Left ventricle myocardium superior (tissue), 1 donor: ENCODE measurements around the gene ARHGAP20. TPM values are rescaled to one million over a fixed set of nuclear protein-coding genes. Genes with fewer than 3 reads are reported as not detected.

Source experiments
- ATAC-seq: fragments of 200-7000 bp; cut with Tn5 transposase; one replicate; pipeline ENCODE4 v1.9.1; 2020; ENCODE audit warnings: mild to moderate bottlenecking, moderate library complexity
- DNase-seq: peaks from one replicate; pipeline ENCODE4 v3.0.0-alpha.2; 2020
- intact Hi-C: fragments of 100-400 bp; cut with micrococcal nuclease; formaldehyde crosslinking; loops from one replicate; pipeline ENCODE4 v1.11.0; 2022
- long read RNA-seq: library from polyadenylated mRNA; unstranded; transcript quantifications from one replicate; pipeline ENCODE4 v2.0.0, GENCODE V29; 2021
- total RNA-seq: library from RNA; stranded (reverse); fragmentation: NEBNext Ultra II Directional; extraction: Animal tissue kit (Norgen Biotek cat#: 25700); gene quantifications from one replicate; pipeline ENCODE4 v1.2.1, GENCODE V29; 2021
- donor health status: DM: no; HTN: yes; CAD: no; lungs with severe emphysema.

ARHGAP20 gene, protein sequence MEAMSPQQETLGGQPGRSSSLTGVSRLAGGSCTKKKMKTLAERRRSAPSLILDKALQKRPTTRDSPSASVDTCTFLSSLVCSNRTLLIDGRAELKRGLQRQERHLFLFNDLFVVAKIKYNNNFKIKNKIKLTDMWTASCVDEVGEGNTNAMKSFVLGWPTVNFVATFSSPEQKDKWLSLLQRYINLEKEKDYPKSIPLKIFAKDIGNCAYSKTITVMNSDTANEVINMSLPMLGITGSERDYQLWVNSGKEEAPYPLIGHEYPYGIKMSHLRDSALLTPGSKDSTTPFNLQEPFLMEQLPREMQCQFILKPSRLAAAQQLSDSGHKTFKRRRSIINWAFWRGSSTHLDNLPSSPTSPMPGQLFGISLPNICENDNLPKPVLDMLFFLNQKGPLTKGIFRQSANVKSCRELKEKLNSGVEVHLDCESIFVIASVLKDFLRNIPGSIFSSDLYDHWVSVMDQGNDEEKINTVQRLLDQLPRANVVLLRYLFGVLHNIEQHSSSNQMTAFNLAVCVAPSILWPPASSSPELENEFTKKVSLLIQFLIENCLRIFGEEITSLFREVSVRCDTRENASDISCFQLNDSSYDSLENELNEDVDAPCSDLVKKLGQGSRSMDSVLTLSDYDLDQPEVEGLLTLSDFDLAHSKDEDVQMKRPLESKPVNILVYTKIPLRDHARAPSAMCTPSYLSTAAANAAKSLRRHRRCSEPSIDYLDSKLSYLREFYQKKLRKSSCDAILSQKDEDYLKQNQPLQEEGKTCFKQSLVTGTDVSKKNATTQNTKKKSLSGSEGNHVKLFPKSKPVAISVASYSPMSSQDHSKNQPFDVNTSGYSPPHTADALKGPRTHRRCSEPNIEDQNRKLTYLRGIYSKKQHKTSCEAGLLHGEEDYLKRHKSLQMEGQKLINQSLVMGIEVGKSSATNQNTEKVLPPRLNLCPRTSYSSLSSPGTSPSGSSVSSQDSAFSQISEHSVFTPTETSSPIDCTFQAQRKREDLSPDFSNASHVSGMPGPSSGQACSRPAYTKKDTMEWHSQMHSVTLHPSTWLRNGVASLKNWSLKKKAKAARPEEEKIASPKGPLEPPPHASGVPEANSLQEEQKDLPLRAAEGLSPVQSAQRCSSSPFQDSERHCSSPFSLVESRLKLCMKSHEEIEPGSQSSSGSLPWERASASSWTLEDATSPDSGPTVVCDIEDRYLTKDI
- total RNA-seq = 0.27 TPM
- long read RNA-seq = 0 reads

DNA sequence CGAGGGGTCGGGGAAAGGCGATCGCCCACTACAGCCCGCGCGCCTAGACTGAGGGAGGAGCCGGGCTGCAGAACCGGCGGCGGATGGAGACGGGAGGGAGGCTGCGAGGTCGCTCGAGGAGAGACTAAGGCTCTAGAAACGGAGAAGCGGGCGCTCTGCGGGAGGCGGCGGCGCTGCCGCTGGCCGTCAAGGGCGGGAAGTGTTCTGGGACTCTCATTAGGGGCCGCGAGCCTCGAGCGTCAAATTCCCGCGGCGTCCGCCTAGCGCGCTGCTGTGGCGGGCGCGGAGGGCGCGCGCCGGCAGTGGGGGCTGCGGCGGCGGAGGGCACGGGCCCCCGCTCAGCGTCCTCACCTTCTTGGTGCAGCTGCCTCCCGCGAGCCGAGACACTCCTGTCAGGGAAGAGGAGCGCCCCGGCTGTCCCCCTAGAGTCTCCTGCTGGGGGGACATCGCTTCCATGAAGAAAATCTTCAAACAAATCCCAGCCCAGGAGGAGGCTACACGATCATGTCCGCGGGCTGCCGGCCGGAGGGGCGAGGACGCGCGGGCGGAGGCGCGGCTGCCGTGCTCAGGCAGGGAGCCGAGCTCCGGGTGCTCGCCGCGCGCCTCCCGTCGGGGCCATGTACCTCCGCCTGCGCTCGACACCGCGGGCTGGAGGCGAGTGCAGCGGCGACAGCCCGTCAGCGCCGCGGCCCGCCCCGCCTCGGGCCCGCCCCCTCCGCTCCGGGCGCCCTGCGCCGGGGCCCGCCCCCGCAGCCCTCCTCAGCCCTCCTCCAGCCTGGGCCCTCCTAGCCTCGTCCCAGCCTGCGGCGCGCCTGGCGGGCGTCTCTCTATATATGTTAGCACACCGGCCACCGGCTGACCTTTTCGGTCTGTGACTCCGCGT lies at the start of gene ARHGAP20:
Gene ARHGAP20, minus strand, starts transcription at position 662 of the 883 bp plus-strand sequence. Its CDS starts 206 bp downstream, at position 456.
- DNase-seq (peak; percentile 80), ATAC-seq (peak; percentile 98)
- intact Hi-C loops = no loop called here

DNA sequence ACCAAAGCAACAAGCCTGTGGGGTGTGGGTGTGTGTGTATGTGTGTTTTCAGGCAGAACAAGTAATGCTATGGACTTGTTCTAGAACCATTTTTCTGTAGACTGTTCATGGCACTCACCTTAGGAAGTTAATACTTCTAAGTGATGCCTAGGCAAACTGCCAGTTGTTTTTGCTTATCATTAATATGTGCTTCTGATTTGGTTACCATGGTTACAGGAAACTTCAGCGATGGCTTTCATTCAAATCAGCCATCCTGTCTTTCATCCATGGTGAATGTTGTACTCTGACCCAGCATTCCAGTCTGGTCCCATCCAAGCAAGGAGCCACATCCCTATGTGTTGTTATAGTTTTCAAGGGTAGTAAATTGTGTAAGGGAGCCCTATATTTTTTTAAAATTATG lies 49.8 kb upstream of the ARHGAP20 start:
- ATAC-seq (no peak), DNase-seq (no peak)
- intact Hi-C loops = no loop called here

DNA sequence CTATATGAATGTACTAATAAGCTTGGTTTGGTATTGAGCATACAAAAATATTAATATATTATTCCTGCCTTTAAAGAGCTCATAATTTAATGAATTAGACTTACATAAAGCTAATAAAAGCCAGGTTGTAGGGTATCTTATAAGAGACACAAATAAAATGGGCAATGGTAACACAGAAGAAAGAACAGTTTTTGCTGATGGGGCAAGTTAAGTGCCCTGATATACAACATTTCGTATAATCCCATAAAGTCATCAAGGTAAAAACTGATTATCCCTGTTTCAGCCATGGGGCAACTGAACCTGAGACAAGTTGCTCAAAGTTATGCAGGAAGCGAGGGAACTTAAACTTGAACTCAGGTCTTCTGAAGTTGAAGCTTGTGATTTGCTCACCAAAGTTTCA lies 48.9 kb upstream of the ARHGAP20 start:
- intact Hi-C loops = no loop called here
- ATAC-seq (no peak), DNase-seq (no peak)

DNA sequence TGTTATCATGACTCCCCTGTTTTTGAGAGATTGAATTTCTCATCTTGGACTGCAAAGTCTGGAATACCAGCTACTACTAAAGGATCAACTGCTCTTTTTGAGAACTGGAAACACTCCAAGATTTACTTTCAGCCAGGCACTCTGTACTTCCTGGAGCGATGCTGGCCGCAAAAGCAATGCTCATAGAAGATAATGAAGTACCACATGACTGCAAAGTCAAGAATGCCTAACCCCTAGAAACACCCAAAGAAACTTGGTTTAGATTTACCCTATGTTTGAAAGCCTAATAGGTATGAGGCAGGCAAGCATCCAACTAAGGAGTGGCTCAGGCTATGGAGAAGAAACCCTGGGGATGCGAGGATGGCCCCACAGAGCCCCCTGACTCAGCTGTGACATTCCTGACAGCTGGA lies 47.7 kb upstream of the ARHGAP20 start:
- ATAC-seq (no peak), DNase-seq (no peak)
- intact Hi-C loops = no loop called here

DNA sequence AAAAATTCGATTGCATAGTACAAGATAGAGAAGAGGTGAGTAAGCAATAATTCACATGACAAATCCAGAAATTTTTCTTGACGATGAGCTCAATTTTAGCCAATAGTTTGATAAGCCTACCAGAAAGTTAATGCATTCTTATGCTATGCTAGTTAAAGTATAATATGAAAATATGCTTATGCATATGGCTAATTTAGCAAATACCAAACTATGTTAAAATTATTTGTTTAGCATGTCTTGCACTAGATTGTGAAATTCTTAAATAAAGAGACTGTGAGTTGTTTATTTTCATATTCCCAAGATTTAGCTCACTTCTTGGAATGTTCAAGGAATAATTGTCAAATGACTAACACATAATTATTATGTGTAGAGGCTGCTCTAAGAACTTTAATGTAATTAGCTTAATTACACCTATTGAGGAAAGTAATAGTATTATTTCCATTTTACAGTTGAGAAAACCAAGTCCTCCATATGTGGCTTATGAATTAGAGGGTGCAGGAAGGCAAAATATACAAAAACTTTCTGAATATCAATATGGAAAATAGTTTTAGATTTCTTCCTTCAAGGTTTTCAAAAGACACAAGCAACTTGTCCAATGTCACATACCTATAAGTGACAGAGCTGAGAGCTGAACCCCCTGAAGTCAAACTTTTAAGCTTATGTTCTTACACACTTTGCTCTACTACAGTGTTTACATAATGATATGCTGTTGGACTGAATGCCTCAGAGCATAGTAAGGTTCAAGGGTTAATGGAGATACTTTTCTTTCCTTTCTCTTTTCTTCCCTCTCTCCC lies 45.9 kb upstream of the ARHGAP20 start:
- DNase-seq (no peak), ATAC-seq (no peak)
- intact Hi-C loops = no loop called here

DNA sequence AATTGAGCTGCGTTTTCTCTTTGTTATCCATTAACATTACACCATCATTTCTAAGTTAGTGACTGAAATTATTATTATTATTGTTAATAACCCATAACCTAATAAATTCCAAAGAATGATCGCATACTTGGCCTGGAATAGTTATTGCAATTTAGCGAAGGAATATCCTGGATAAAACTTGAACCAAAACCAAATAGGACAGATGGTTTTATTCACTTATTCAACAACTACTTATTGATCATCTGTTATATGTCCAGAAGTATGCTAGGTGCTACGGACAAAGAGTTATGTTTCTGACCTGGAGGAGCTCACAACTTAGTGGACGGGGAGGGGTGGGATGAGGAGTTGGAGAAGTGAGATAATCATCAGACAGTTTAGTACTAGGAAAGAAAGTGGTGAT lies 44.8 kb upstream of the ARHGAP20 start:
- intact Hi-C loops = no loop called here
- ATAC-seq (no peak), DNase-seq (no peak)

DNA sequence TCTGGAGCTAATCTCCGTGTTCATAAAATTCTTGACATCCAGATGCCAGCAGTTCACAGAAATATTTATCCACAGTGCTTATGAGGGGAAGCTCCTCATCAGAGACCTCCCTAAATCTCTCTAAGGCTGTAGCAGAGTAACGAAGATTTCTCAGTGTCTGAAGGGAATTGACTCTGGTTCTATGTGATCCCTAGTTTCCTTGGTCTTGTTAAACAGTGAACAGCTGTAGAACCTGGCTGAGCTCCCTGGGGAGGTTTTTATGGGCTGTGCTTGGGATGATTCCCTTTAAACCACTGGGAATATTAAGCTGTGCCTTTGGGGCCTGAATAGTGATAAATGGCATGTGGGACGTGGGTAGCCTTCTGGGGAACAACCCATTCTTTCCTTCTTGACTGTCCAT lies 43.7 kb upstream of the ARHGAP20 start:
- intact Hi-C loops = no loop called here
- no peak for ATAC-seq
- DNase-seq = no peak

DNA sequence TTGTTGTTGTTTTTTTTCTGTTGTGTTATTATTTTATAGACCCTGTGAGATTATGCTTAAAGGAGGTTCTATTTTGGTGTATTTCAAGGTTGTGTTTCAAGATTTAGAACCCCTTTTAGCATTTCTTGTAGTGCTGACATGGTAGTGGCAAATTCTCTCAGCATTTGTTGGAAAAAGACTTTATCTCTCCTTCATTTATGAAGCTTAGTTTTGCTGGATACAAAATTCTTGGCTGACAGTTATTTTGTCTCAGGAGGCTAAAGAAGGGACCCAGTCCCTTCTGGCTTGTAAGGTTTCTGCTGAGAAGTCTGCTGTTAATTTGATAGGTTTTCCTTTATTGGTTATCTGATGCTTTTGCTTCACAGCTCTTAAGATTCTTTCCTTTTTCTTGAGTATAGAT lies 40.7 kb upstream of the ARHGAP20 start:
- no peak for ATAC-seq
- DNase-seq = no peak
- intact Hi-C loops = no loop called here

DNA sequence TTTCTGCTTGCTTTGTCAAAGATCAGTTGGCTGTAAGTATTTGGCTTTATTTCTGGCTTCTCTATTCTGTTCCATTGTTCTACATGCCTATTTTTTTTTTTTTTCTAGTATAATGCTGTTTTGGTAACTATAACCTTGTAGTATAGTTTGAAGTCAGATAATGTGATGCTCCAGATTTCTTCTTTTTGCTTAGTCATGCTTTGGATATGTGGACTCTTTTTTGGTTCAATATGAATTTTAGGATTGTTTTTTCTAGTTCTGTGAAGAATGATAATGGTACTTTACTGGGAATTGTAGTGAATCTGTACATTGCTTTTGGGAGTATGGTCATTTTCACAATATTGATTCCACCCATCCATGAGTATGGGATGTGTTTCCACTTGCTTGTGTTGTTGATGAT lies 37.9 kb upstream of the ARHGAP20 start:
- no peak for DNase-seq
- intact Hi-C loops = no loop called here
- ATAC-seq = no peak

DNA sequence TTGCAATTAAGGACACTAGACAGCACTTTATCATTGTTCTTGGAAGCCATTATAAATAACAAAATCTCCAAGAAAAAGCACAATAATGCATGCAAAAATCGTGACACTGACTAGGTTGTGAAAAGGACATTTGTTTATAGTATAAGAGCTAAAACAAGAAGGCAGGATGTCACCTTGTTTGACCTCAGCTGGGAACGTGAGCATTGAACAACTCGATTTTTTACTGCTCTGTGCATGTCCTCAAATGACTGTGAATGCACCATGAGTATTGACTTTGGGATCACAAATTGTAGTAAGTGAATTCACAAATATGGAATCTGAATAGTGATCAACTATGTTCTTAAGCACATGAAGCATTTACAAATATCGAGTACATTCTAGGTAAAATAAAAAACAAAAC lies 35.3 kb upstream of the ARHGAP20 start:
- intact Hi-C loops = no loop called here

DNA sequence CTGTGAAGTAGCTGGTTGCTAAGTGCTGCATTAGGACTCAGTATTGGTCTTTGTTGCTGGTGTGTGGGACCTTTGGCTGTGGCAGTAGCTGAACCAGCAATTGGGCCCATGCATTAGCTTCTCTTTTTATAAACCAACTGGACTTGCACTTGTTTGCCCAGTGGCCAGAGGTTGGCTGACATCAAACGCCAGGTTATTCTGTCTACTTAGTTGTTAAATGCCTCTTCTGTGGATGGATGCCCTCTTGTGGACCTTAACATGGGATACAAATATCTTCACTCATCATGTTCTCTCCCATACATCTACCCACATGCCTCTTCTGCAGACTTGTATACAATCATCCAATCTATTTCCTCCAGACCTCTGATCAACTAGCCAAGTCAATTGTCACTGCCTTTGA lies 26.4 kb upstream of the ARHGAP20 start:
- DNase-seq (no peak), ATAC-seq (no peak)
- intact Hi-C loops = no loop called here

More for the DNA sequence above, 35.3 kb upstream of the ARHGAP20 start:
- DNase-seq (no peak), ATAC-seq (no peak)

DNA sequence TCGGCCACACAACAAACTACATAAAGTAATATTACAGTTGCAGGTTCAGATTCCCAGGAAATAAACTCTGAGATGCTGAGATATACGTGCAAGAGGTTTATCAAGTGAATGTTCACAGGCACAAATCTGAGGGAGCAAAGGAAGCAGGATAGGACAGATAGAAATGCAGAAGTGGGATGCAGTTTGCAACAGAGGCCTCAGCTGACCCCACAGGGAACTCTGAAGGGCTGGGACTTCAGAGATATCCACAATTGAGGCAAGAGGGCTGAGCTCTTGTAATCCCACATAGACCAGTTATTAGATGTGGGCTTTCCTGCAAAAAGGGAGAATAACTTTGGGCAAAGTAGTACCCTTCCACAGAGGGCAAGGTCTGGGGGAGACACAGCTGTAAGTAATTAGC lies 25.4 kb upstream of the ARHGAP20 start:
- intact Hi-C loops = no loop called here

DNA sequence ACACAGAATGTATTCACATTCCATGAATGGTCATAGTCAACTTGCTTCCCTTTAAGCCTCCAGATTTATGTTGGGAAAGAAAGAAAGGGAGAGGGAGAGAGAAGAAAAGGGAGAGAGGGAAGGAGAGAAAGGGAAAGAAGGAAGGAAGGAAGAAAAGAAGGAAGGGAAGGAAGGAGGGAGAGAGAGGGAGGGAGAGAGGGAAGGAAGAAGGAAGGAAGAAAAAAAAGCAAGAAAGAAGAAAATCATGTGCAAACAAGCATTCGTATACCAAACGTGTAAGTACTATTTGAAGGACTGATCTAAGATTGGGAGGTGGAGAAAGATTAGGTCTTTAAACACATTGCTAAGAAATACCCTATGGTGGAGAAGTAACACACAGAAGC lies 23.9 kb upstream of the ARHGAP20 start:
- no peak for DNase-seq
- no peak for ATAC-seq
- intact Hi-C loops = no loop called here

More for the DNA sequence above, 25.4 kb upstream of the ARHGAP20 start:
- DNase-seq (no peak), ATAC-seq (no peak)

DNA sequence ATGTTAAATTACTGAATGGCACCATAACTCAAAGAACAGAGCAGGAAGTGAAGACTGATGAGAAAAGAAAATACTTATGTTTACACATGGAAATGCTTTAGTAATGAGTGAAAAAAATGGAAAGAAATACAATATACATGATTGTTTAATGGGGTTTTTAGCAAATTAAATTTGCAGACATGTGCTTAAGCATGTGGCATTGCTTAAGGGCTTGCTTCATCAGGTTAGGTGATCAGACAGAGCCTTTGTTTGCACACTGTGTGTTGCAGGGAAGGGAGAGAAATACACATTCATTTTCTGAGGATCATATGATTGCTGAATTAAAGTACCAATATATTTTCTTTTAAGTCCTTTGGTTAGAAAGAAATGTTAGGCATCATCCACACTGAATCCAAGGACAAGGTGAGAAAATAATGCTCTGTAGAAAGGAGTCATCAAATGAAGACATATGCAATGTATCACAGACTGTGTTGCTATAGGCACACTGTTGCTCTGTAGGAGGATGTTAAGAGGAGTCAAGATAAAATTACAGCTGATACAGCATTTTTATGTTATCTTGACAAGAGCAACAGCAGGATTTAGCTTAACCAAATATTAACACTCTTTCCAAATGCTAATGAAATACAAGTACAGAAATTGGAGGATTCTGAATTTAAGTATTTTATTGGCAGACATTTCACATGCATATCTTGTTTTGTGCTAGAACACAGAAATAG lies 23.4 kb upstream of the ARHGAP20 start:
- DNase-seq = no peak
- no peak for ATAC-seq
- intact Hi-C loops = no loop called here

DNA sequence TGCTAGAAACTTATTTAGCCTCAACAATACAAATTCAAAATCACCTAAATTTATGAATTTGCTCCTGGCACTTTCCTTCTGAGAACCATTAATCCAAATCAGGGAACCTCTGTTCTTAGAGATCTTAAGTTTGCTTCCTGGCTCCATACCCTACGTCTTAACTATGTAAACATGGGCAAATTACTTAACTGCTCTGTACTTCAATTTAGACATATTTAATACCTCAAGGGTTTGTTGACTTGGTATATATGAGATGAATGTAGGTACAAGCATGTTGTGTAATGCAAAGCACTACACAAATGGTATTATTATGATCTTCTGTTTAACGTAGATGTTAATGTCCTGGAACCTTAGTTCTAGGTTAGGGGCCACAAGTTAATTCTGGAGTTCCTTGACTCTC lies 22.6 kb upstream of the ARHGAP20 start:
- no peak for ATAC-seq
- intact Hi-C loops = no loop called here
- DNase-seq = no peak

DNA sequence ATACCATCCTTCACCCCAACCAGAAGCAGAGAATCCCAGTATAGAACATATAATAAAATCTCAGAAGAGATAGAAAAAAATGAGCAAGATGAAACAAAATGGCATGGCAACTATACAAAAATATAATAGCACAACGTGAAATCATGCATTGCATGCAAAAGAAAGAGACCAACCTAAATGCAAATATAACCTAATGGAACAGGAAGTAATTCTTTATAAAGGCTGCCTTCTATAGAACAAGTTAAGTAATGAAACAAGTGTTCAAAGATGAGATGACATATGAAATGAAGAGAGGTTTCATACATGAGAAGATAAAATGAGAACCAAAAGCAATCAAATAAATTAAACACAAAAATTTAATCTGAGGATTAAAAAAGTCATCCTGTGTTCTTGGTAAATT lies 18.5 kb upstream of the ARHGAP20 start:
- intact Hi-C loops = no loop called here
- DNase-seq = no peak
- no peak for ATAC-seq

DNA sequence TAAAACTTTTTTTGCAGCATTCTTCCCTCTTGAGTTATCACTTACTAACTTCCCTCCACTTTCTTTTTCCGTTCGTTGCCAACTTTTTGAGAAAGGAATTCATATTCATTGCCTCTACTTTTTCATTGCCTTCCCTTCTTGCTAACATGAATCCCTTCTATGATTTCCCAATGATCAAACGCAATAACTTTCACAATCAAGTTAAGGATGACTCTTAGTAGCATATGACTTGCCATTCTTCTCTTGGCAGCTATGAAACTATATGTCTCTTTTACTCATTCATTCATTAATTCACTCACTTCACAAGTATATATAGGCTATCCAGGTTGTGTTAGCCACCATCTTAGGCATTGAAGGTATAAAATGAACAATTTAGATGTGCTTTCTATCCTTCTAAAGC lies 16.6 kb upstream of the ARHGAP20 start:
- DNase-seq (no peak), ATAC-seq (no peak)
- intact Hi-C loops = no loop called here

DNA sequence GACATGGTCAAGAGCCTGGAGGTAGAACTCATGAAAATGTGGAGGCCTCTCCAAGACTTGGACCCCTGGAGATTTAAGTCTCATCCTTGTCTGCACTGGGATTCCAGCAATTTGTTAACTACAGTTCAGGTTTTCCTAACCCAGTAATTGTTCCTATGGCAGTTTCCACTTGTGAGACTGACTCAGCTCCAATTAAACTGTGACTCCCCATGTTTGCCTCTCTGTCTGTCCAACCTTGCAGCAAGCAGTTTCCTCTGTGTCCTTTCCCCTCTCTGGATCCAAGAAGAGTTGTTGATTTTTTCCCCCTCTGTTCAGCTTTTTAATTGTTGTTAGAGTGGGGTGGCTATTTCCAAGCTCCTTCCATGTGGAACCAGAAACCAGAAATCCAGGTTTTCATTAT lies 16.2 kb upstream of the ARHGAP20 start:
- intact Hi-C loops = no loop called here
- DNase-seq = no peak
- no peak for ATAC-seq
